Mesendoderm (in vitro differentiated cells): Measurements from ENCODE around the gene LRRC15.

Experiments
- DNase-seq: peaks from one replicate; pipeline ENCODE4 v3.0.0; 2013
- H2AK5ac ChIP-seq: 2 replicates; pipeline ENCODE4 v1.6.1; 2013; ENCODE audit warnings: low read length, inconsistent platforms
- H2BK120ac ChIP-seq: 2 replicates; pipeline ENCODE4 v1.6.1; 2013; ENCODE audit warnings: low read depth, mild to moderate bottlenecking, low read length, moderate library complexity, mixed read lengths
- H2BK15ac ChIP-seq: replicated peaks from 2 replicates; pipeline ENCODE4 v1.6.1; 2013; ENCODE audit warnings: low read depth, mild to moderate bottlenecking, moderate library complexity
- H2BK5ac ChIP-seq: 2 replicates; pipeline ENCODE4 v1.6.1; 2013; ENCODE audit warnings: low read length, inconsistent platforms
- H3K18ac ChIP-seq: 2 replicates; pipeline ENCODE4 v1.6.1; 2013; ENCODE audit warnings: mild to moderate bottlenecking, low read length, mixed read lengths
- H3K23ac ChIP-seq: one replicate; pipeline ENCODE4 v1.6.1; 2013; ENCODE audit warnings: low read length
- H3K27ac ChIP-seq: 2 replicates; pipeline ENCODE4 v1.5.1; 2013; ENCODE audit warnings: low read depth, mild to moderate bottlenecking, inconsistent platforms, low read length, moderate library complexity
- H3K27me3 ChIP-seq: 2 replicates; pipeline ENCODE4 v1.6.1; 2013; ENCODE audit warnings: low read length, control low read depth, mild to moderate bottlenecking, inconsistent platforms; ENCODE audit not compliant: insufficient read depth, poor library complexity
- H3K36me3 ChIP-seq: 2 replicates; pipeline ENCODE4 v1.6.1; 2013; ENCODE audit warnings: low read length, inconsistent platforms; ENCODE audit not compliant: control insufficient read depth, insufficient read depth
- H3K4ac ChIP-seq: one replicate; pipeline ENCODE4 v1.6.1; 2013; ENCODE audit warnings: low read depth, mild to moderate bottlenecking, low read length, moderate library complexity
- H3K4me1 ChIP-seq: 2 replicates; pipeline ENCODE4 v1.6.1; 2013; ENCODE audit warnings: low read depth, low read length, inconsistent platforms; ENCODE audit not compliant: control insufficient read depth
- H3K4me2 ChIP-seq: 2 replicates; pipeline ENCODE4 v1.6.1; 2013; ENCODE audit warnings: low read length
- H3K4me3 ChIP-seq: 2 replicates; pipeline ENCODE4 v1.5.1; 2013; ENCODE audit warnings: mild to moderate bottlenecking, low read length
- H3K56ac ChIP-seq: one replicate; pipeline ENCODE4 v1.6.1; 2013; ENCODE audit warnings: low read length
- H3K79me1 ChIP-seq: 2 replicates; pipeline ENCODE4 v1.6.1; 2013; ENCODE audit warnings: low read length, inconsistent platforms
- H3K79me2 ChIP-seq: 2 replicates; pipeline ENCODE4 v1.6.1; 2013; ENCODE audit warnings: mild to moderate bottlenecking, low read length; ENCODE audit not compliant: control insufficient read depth, insufficient read depth
- H3K9ac ChIP-seq: 2 replicates; pipeline ENCODE4 v1.6.1; 2013; ENCODE audit warnings: low read length, inconsistent platforms
- H4K5ac ChIP-seq: one replicate; pipeline ENCODE4 v1.6.1; 2013; ENCODE audit warnings: low read length
- H4K8ac ChIP-seq: one replicate; pipeline ENCODE4 v1.6.1; 2013; ENCODE audit warnings: low read depth, mild to moderate bottlenecking, control low read depth, low read length, moderate library complexity
- WGBS: extraction: QIAGEN DNeasy Blood & Tissue Kit; methylation state at CpG from one replicate; pipeline ENCODE4 v1.1.7; 2013; ENCODE audit warnings: low lambda C conversion rate, missing lambda C conversion rate; ENCODE audit not compliant: insufficient coverage; ENCODE audit errors: extremely low coverage; 5-methylcytosine and 5-hydroxymethylcytosine counted together

The LRRC15 gene

GRCh38 chr3:194343561-194343893 is 26.0 kb downstream of the LRRC15 start:
- H4K5ac ChIP-seq, result no peak overlapping the region
- H3K79me2 ChIP-seq, result no peaks in the 10 kb centered on the region
- no peak overlapping the region for H3K4ac ChIP-seq
- no peak overlapping the region for H2BK5ac ChIP-seq
- H3K27me3 ChIP-seq, result no peaks in the 10 kb centered on the region
- H3K79me1 ChIP-seq, result no peaks in the 10 kb centered on the region
- H3K27ac ChIP-seq, result no peak overlapping the region
- H2BK120ac ChIP-seq, result no peak overlapping the region
- H2AK5ac ChIP-seq, result no peak overlapping the region
- H3K18ac ChIP-seq, result no peak overlapping the region
- H3K4me3 ChIP-seq, result no peak overlapping the region
- H3K56ac ChIP-seq, result no peak overlapping the region
- H4K8ac ChIP-seq, result no peak overlapping the region
- no peak overlapping the region for H3K23ac ChIP-seq
- H3K4me1 ChIP-seq, result no peaks in the 10 kb centered on the region
- no peaks in the 10 kb centered on the region for H3K36me3 ChIP-seq
- no peak overlapping the region for H3K9ac ChIP-seq
- WGBS, result no CpG with 5 or more reads among the region's 2 CpGs
- no peak for DNase-seq
- H3K4me2 ChIP-seq, result no peak overlapping the region
- no peak overlapping the region for H2BK15ac ChIP-seq

GRCh38 chr3:194342861-194343560 is 26.5 kb downstream of the LRRC15 start:
- no peaks in the 10 kb centered on the region for H3K4me1 ChIP-seq

GRCh38 chr3:194340757-194341400 is 28.7 kb downstream of the LRRC15 start:
- H3K27me3 ChIP-seq, result no peaks in the 10 kb centered on the region
- no peak overlapping the region for H3K4ac ChIP-seq
- no CpG with 5 or more reads among the region's 24 CpGs for WGBS

More at GRCh38 chr3:194342861-194343560, 26.5 kb downstream of the LRRC15 start:
- H3K23ac ChIP-seq, result no peak overlapping the region
- no peak overlapping the region for H3K9ac ChIP-seq
- no peak overlapping the region for H3K4ac ChIP-seq
- H3K36me3 ChIP-seq, result no peaks in the 10 kb centered on the region
- no peak overlapping the region for H2BK120ac ChIP-seq
- H2BK5ac ChIP-seq, result no peak overlapping the region
- DNase-seq, result no peak
- H2BK15ac ChIP-seq, result no peak overlapping the region
- no peak overlapping the region for H3K56ac ChIP-seq
- no peak overlapping the region for H3K18ac ChIP-seq
- no peak overlapping the region for H4K8ac ChIP-seq
- no CpG with 5 or more reads among the region's 9 CpGs for WGBS
- H3K79me1 ChIP-seq, result no peaks in the 10 kb centered on the region
- no peak overlapping the region for H4K5ac ChIP-seq
- no peaks in the 10 kb centered on the region for H3K79me2 ChIP-seq
- no peak overlapping the region for H2AK5ac ChIP-seq
- no peaks in the 10 kb centered on the region for H3K27me3 ChIP-seq
- no peak overlapping the region for H3K4me3 ChIP-seq
- no peak overlapping the region for H3K4me2 ChIP-seq
- H3K27ac ChIP-seq, result no peak overlapping the region

GRCh38 chr3:194339840-194340239 is 29.7 kb downstream of the LRRC15 start:
- Histone ChIP-seq H3K23ac (no peak overlapping the region), H3K4ac (no peak overlapping the region), H3K56ac (no peak overlapping the region), H3K79me1 (no peaks in the 10 kb centered on the region), H3K4me2 (no peak overlapping the region), H3K79me2 (no peaks in the 10 kb centered on the region), H3K18ac (no peak overlapping the region), H4K8ac (no peak overlapping the region), H2AK5ac (no peak overlapping the region), H3K9ac (no peak overlapping the region), H3K36me3 (no peaks in the 10 kb centered on the region), H2BK15ac (no peak overlapping the region), H4K5ac (no peak overlapping the region), H2BK5ac (no peak overlapping the region), H2BK120ac (no peak overlapping the region), H3K4me3 (no peak overlapping the region), H3K27ac (no peak overlapping the region), H3K4me1 (no peaks in the 10 kb centered on the region), H3K27me3 (no peaks in the 10 kb centered on the region)
- DNase-seq, result peak; percentile 68
- no CpG with 5 or more reads among the region's 5 CpGs for WGBS

More at GRCh38 chr3:194340757-194341400, 28.7 kb downstream of the LRRC15 start:
- no peaks in the 10 kb centered on the region for H3K79me2 ChIP-seq
- no peak overlapping the region for H3K27ac ChIP-seq
- H2AK5ac ChIP-seq, result no peak overlapping the region
- peak overlapping the region; percentile 33 for H3K23ac ChIP-seq
- no peaks in the 10 kb centered on the region for H3K36me3 ChIP-seq
- H2BK15ac ChIP-seq, result no peak overlapping the region
- no peak overlapping the region for H3K18ac ChIP-seq
- no peak overlapping the region for H4K8ac ChIP-seq
- no peaks in the 10 kb centered on the region for H3K4me1 ChIP-seq
- H3K79me1 ChIP-seq, result no peaks in the 10 kb centered on the region
- no peak overlapping the region for H4K5ac ChIP-seq
- no peak overlapping the region for H2BK120ac ChIP-seq
- H2BK5ac ChIP-seq, result no peak overlapping the region
- no peak overlapping the region for H3K4me3 ChIP-seq
- H3K56ac ChIP-seq, result peak overlapping the region; percentile 65
- DNase-seq, result no peak
- H3K9ac ChIP-seq, result no peak overlapping the region
- no peak overlapping the region for H3K4me2 ChIP-seq

- Histone ChIP-seq H3K79me2 (no peaks in the 10 kb centered on the region), H2BK15ac (no peak overlapping the region), H3K4ac (no peak overlapping the region), H3K18ac (no peak overlapping the region), H3K4me3 (no peak overlapping the region), H3K9ac (no peak overlapping the region), H3K4me1 (no peaks in the 10 kb centered on the region), H2BK120ac (no peak overlapping the region), H2BK5ac (no peak overlapping the region), H3K4me2 (no peak overlapping the region), H4K8ac (no peak overlapping the region), H3K56ac (peak overlapping the region; percentile 43), H3K23ac (no peak overlapping the region), H2AK5ac (no peak overlapping the region), H3K27ac (no peak overlapping the region), H4K5ac (no peak overlapping the region), H3K79me1 (no peaks in the 10 kb centered on the region), H3K27me3 (no peaks in the 10 kb centered on the region), H3K36me3 (no peaks in the 10 kb centered on the region)
- DNase-seq, result peak; percentile 72
- no CpG with 5 or more reads among the region's 9 CpGs for WGBS
Observed at GRCh38 chr3:194339356-194339755, 30.2 kb downstream of the LRRC15 start.
